ENCODE results near the gene ZNF239.

The ZNF239 gene

DNA sequence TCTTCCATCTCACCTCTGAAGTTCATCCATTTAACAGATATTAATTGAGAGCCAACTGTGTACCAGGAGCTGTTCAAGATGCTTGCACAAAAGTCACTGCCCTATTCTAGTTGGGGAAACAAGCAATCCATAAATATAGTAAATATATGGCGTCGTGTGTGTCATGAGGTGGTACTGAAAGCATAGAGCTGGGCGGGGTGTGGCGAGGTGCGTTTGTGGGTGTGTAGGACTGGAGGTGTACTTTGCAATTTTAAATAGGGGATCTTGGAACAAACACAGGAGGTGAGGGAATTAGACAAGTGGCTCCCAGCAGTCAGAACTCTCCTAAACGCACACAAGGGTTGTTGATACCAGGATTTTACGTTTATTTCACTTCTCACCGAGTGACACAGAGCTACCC lies 490 bp upstream of the ZNF239 start:
- DNase-seq (ENCODE audit: low read depth in 1 of 2, low spot score in 1 of 2), result no peak
- no peaks in the 10 kb centered on the region for H3K27me3 ChIP-seq (ENCODE audit: insufficient read depth, poor library complexity, severe bottlenecking)
- H3K4me3 ChIP-seq (replicated peaks; ENCODE audit: insufficient read depth, low read length), result no peak overlapping the region
- TF ChIP-seq, protein P1, sequence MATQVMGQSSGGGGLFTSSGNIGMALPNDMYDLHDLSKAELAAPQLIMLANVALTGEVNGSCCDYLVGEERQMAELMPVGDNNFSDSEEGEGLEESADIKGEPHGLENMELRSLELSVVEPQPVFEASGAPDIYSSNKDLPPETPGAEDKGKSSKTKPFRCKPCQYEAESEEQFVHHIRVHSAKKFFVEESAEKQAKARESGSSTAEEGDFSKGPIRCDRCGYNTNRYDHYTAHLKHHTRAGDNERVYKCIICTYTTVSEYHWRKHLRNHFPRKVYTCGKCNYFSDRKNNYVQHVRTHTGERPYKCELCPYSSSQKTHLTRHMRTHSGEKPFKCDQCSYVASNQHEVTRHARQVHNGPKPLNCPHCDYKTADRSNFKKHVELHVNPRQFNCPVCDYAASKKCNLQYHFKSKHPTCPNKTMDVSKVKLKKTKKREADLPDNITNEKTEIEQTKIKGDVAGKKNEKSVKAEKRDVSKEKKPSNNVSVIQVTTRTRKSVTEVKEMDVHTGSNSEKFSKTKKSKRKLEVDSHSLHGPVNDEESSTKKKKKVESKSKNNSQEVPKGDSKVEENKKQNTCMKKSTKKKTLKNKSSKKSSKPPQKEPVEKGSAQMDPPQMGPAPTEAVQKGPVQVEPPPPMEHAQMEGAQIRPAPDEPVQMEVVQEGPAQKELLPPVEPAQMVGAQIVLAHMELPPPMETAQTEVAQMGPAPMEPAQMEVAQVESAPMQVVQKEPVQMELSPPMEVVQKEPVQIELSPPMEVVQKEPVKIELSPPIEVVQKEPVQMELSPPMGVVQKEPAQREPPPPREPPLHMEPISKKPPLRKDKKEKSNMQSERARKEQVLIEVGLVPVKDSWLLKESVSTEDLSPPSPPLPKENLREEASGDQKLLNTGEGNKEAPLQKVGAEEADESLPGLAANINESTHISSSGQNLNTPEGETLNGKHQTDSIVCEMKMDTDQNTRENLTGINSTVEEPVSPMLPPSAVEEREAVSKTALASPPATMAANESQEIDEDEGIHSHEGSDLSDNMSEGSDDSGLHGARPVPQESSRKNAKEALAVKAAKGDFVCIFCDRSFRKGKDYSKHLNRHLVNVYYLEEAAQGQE (IDR thresholded peaks at IDR 0.05; ENCODE audit: insufficient replicate concordance, low read depth), result no peak
- TF ChIP-seq GABPA (IDR thresholded peaks at IDR 0.05; ENCODE audit: low read depth) (no peak), SPI1 (IDR thresholded peaks at IDR 0.05; ENCODE audit: borderline replicate concordance, low read depth) (no peak), POLR2AphosphoS5 (IDR thresholded peaks at IDR 0.05; ENCODE audit: low read depth) (no peak)
- TF ChIP-seq, protein P2, sequence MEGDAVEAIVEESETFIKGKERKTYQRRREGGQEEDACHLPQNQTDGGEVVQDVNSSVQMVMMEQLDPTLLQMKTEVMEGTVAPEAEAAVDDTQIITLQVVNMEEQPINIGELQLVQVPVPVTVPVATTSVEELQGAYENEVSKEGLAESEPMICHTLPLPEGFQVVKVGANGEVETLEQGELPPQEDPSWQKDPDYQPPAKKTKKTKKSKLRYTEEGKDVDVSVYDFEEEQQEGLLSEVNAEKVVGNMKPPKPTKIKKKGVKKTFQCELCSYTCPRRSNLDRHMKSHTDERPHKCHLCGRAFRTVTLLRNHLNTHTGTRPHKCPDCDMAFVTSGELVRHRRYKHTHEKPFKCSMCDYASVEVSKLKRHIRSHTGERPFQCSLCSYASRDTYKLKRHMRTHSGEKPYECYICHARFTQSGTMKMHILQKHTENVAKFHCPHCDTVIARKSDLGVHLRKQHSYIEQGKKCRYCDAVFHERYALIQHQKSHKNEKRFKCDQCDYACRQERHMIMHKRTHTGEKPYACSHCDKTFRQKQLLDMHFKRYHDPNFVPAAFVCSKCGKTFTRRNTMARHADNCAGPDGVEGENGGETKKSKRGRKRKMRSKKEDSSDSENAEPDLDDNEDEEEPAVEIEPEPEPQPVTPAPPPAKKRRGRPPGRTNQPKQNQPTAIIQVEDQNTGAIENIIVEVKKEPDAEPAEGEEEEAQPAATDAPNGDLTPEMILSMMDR (IDR thresholded peaks at IDR 0.05; ENCODE audit: insufficient read depth, low read length), result no peak
- H3K27ac ChIP-seq (replicated peaks), result no peak overlapping the region

DNA sequence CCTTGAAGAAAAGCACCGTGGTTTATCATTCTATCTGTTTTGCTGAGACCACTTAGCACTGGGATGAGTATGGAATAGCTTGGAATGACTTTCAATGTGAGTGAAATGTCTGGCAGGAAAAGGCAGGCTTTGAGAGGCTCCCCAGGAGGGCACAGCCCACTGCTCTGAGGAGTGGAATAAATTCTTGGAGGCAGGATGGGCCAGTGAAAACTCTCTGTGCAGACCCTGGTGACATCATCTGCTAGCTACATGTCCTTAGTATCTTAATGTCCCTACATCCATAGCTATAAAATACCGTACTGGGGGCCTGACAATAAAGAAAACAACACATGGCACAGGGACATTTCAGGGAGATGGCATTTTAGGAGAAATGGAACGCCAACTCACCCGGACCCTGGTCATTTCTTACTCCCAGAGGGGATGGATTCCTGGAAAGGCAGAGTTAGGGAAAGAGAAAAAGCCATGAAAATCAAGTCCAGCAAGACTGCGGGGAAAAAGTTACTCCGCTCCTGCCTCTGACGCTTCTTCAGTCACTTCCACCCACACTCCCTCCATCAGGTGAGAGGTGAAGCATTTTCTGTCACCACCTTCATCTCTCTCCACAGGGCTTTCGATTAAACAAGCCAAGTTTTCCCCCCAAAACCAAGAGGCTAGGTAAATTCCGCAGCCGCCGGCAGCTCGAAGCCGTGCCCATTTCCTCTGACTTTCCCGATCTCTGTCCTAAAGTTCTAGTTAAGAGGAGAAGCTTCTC lies 991 bp downstream of the ZNF239 start:
- no peak for DNase-seq (ENCODE audit: low read depth in 1 of 2, low spot score in 1 of 2)
- H3K27me3 ChIP-seq (ENCODE audit: insufficient read depth, poor library complexity, severe bottlenecking), result no peaks in the 10 kb centered on the region
- no peak overlapping the region for H3K27ac ChIP-seq (replicated peaks)
- TF ChIP-seq SPI1 (IDR thresholded peaks at IDR 0.05; ENCODE audit: borderline replicate concordance, low read depth) (no peak), POLR2AphosphoS5 (IDR thresholded peaks at IDR 0.05; ENCODE audit: low read depth) (no peak), GABPA (IDR thresholded peaks at IDR 0.05; ENCODE audit: low read depth) (no peak)
- TF ChIP-seq, protein P2 (IDR thresholded peaks at IDR 0.05; ENCODE audit: insufficient read depth, low read length), result no peak
- TF ChIP-seq, protein P1 (IDR thresholded peaks at IDR 0.05; ENCODE audit: insufficient replicate concordance, low read depth), result no peak
- H3K4me3 ChIP-seq (replicated peaks; ENCODE audit: insufficient read depth, low read length), result no peak overlapping the region

DNA sequence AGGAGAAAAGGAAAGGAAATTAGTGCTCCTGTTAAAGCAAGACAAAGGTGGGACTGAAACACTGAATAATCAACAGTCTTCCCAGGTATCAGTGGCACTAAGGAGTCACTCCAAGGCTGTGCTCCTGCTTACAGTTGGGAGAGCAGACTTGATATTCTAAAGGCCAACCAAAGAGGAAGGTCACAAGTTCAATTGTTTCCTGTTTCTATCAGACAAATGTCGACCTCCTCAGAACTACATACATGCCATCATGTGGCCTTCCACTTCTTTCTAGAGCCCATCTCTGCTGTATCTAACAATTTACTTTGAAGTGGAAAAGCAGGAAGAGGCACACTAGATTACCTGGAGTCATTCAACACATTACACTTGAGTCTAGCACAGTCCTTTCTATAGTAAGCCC lies 3.4 kb downstream of the ZNF239 start:
- DNase-seq (ENCODE audit: low read depth in 1 of 2, low spot score in 1 of 2), result peak in 1 of 2 experiments; percentile 3
- Histone ChIP-seq H3K27me3 (ENCODE audit: insufficient read depth, poor library complexity, severe bottlenecking) (no peaks in the 10 kb centered on the region), H3K4me3 (replicated peaks; ENCODE audit: insufficient read depth, low read length) (no peak overlapping the region), H3K27ac (replicated peaks) (no peak overlapping the region)
- TF ChIP-seq, protein P2 (IDR thresholded peaks at IDR 0.05; ENCODE audit: insufficient read depth, low read length), result no peak
- TF ChIP-seq GABPA (IDR thresholded peaks at IDR 0.05; ENCODE audit: low read depth) (no peak), SPI1 (IDR thresholded peaks at IDR 0.05; ENCODE audit: borderline replicate concordance, low read depth) (no peak)
- TF ChIP-seq, protein P1 (IDR thresholded peaks at IDR 0.05; ENCODE audit: insufficient replicate concordance, low read depth), result no peak
